HG02852 (cell line): ENCODE results near the gene MAP4K1.

Experiments
- ATAC-seq: cut with Tn5 transposase; IDR thresholded peaks from one replicate; pipeline ENCODE4 v1.9.1; 2021; ENCODE audit warnings: mild to moderate bottlenecking, moderate library complexity; ENCODE audit not compliant: unreplicated experiment

The MAP4K1 gene

GRCh38 chr19:38617764-38618589 lies at the start of gene MAP4K1:
MAP4K1 (minus strand) TSS chr19:38617953; CDS start chr19:38617895, 58 bp downstream.
- peak; percentile 55 for ATAC-seq

- no peak for ATAC-seq
Observed at GRCh38 chr19:38666663-38667511, 49.1 kb upstream of the MAP4K1 start.

DNA sequence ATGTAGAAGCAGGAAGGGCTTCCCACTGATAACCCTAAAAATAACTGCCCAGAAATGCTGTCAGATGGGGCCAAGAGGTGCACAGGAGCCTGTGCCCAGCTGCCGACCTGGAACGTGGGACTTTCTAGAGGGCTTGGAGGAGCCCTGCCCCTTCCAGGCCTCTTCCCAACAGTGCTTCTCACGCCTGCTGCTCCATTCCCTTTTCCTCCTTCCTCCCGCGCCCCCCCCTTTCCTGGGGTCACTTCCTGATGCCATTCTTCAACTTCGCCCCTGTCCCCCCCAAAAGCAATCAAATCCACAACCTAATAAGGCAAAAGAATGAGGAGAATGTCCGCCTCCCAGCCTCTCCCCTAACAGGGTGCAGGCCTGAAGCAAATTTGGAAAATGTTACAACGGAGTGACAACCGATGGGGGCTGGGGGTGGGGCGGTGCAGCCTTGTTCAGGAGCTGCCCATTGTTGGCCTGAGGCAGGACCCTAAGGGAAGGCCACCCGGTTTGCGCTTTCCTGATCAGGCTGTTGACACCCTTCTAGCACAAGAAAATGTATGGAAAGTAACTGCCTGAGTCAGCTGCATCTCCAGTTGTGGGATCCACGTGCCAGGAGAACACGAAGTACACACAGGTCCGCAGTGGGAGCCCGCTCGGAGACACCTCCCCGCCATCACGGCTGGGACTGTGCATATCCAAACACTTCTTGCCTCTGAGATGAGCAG lies 48.4 kb upstream of the MAP4K1 start:
- no peak for ATAC-seq

GRCh38 chr19:38665219-38665931 lies 47.6 kb upstream of the MAP4K1 start:
- no peak for ATAC-seq

GRCh38 chr19:38664503-38665211 lies 46.9 kb upstream of the MAP4K1 start:
- no peak for ATAC-seq

GRCh38 chr19:38663957-38664502 lies 46.3 kb upstream of the MAP4K1 start:
- ATAC-seq: no peak

DNA sequence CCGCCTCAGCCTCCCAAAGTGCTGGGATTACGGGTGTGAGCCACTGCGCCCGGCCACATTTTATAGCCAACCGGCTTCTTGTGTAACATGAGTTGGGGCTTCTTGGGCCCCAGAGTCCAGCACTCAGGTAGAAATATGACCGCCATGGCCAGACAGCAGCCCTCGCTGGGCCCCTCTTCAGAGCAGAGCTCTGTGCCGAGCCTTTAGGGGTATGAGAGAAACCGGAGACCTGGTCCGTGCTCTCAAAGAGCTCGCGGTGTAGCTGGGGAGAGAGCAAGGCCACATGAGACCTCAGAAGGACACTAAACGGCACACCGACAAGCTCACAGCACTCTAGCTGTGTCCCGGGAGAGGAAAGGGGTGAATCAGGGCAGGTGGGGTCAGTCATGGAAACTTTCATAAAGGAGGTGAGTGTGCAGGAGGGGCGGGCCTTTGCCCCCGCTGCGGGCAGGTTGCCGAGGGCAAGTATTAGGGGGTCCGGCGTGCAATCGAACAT lies 45.5 kb upstream of the MAP4K1 start:
- ATAC-seq: no peak

GRCh38 chr19:38662537-38663155 lies 44.9 kb upstream of the MAP4K1 start:
- no peak for ATAC-seq

- ATAC-seq: no peak
Observed at GRCh38 chr19:38661996-38662395, 44.2 kb upstream of the MAP4K1 start.

DNA sequence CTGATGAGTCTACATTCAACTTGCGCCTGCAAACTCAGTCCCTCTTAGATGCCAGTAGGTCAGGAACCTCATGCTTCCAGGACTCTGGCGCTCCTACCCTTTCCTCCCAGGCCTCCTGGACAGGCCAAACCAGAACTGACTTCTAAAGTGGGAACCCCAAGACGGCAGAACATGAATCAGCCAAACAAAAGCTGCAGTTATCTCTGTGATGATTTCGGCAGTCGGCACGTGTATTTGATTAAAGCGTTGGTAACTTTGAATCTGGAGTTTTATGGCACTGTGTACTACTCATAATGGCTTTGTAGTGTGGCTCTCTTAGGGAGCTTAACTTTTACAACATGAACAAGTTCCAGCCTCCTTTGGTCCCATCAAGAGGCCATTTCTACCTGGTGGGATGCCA lies 43.4 kb upstream of the MAP4K1 start:
- ATAC-seq: no peak

GRCh38 chr19:38660724-38661123 lies 43.0 kb upstream of the MAP4K1 start:
- ATAC-seq: no peak

DNA sequence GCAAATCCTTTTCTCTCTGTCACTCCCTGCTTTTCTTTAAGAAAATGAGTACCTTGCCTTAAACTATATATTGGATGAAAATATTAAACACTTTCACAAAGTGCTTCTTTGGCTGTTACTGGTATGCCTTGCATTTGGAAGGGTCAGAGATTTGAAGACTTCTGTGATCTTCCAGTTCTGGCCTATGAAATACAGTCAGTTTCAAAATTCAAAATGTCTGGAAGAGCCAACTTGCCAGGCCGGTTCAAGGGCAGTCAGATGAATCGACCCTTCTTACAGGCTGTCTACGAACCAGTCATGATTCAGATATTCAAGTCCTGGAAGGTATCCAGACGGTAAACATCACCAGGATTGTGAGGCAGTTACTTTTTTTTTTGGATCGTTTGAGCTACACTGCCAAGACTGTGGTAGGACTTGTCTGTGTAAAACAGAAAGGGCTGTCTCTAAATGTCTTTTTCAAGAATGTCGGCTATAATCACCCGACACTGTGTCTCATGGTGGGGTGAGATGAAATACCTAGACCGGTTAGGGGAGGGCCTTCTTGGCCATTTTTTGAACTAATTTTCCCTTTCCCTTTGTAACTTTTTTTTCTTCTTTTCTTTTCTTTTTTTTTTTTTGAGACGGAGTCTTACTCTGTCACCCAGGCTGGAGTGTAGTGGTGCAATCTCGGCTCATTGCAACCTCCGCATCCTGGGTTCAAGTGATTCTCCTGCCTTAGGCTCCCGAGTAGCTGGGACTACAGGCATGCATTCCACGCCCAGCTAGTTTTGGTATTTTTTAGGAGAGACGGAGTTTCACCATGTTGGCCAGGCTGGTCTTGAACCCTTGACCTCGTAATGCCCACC lies 40.9 kb upstream of the MAP4K1 start:
- ATAC-seq: no peak

GRCh38 chr19:38657633-38658222 lies 40.0 kb upstream of the MAP4K1 start:
- no peak for ATAC-seq

DNA sequence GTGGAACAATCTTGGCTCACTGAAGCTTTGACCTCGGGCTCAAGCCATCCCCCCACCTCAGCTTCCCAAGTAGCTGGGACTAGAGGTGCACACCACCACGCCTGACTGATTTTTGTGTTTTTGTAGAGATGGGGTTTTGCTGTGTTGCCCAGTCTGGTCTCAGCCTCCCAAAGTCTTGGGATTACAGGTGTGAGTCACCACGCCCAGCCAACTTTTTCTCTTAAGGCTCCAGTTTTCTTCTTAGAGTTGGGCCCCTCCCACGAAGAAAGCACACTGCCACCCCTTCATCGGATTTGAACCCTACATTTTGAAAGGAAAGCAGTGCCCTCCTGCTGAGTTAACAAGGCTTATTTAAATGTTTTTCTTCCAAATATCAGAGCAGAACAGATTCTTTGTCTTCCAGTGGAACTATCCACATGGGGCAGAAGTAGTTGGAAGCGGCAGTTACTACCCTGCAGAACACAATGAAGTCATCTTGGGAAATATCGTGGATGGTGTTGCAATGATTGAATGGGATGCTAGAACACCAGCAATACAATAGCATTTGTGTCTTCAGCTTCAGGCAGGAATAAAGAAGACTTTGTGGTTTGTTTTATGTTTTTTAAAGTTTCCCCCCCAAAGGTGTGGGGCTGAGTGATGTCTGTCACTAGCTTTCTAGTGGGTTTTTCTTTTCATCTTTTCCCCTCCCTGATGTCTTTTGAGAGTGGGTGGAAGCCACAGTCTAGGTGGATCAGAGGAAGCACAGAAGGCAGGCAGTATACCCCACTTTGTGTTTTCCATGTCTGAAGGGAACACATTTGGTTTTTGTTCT lies 38.6 kb upstream of the MAP4K1 start:
- no peak for ATAC-seq

DNA sequence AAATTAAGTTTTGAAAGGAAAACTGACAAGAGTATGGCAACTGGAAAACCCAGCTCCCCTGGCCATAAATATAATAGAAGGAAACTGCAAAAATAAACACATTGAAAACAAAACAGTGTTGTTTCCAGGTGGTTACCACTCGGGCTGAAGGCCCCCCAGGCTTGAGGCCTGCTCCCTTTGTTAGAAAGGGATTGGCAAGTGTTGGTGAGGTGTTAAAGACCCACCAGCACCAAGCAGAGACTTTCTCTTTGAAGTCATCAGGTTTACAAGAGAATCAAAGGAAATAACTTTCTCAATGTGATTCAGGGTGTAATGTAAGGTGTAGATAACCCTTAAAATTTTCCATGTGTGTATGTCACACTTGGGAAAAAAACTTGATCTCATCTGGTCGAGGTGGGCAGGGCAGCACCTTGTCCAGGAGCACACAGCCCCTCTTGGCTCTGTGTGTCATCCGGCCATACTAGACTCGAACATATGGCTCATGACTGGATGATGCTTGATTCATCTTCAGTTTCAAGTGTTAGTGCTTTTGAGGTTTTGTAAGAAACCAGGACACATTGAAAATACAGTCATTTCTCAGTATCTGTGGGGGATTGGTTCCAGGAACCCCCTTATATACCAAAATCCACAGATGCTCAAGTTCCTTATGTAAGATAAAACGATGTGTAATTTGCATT lies 37.5 kb upstream of the MAP4K1 start:
- peak; percentile 61 for ATAC-seq

DNA sequence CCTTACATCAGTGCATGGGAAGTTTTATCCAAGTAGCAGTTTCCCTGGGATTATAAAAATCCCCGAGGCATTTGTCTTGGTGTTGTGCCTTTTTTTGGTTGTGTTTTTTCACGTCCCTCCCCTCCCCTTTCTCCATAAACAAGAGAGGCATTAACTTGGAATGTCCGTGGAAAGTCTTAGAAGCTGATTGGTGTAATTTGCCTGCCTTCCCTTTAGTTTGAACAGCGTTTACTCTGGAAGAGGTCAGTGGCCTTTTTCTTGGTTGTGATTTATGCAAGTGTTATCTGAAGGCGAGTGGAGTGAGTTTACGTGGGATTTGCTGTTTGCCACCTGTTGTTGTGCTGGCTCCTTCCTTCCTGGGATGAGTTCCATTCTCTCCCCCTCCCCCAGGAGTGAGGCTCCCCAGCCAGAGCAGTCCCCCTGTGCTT lies 36.9 kb upstream of the MAP4K1 start:
- ATAC-seq: no peak
